HG03175 (cell line): ENCODE data around the gene STXBP4.
"Not testable (repeated sequence)": the region's sequence is repeated elsewhere in the genome, so short reads cannot be mapped to it uniquely, and the experiment has no call there.

ENCODE experiments used
- ATAC-seq: cut with Tn5 transposase; IDR thresholded peaks from one replicate; pipeline ENCODE4 v1.9.1; 2021; ENCODE audit warnings: mild to moderate bottlenecking, moderate library complexity; ENCODE audit not compliant: unreplicated experiment

The STXBP4 gene

GRCh38 chr17:55038291-55038690 lies 69.7 kb downstream of the STXBP4 start:
- no peak for ATAC-seq

- ATAC-seq = no peak
These were observed 72.0 kb downstream of the STXBP4 start for GRCh38 chr17:55040611-55041010.

GRCh38 chr17:55053855-55054254 lies 85.3 kb downstream of the STXBP4 start:
- ATAC-seq = no peak

GRCh38 chr17:55054429-55054828 lies 85.9 kb downstream of the STXBP4 start:
- no peak for ATAC-seq

- ATAC-seq = no peak
These were observed 88.0 kb downstream of the STXBP4 start for GRCh38 chr17:55056526-55056925.

- ATAC-seq = no peak
These were observed 88.6 kb downstream of the STXBP4 start for GRCh38 chr17:55057184-55057583.

GRCh38 chr17:55059724-55060123 lies 91.2 kb downstream of the STXBP4 start:
- no peak for ATAC-seq

GRCh38 chr17:55062921-55063320 lies 94.4 kb downstream of the STXBP4 start:
- ATAC-seq = no peak

- ATAC-seq = no peak
These were observed 95.6 kb downstream of the STXBP4 start for GRCh38 chr17:55063885-55064874.

GRCh38 chr17:55067697-55068439 lies 99.3 kb downstream of the STXBP4 start:
- no peak for ATAC-seq

- no peak for ATAC-seq
These were observed 100.6 kb downstream of the STXBP4 start for GRCh38 chr17:55068862-55069811.

GRCh38 chr17:55069983-55070529 lies 101.5 kb downstream of the STXBP4 start:
- no peak for ATAC-seq

- ATAC-seq = no peak
These were observed 104.3 kb downstream of the STXBP4 start for GRCh38 chr17:55072898-55073297.

GRCh38 chr17:55073467-55073866 lies 104.9 kb downstream of the STXBP4 start:
- not testable (repeated sequence) for ATAC-seq

GRCh38 chr17:55081559-55081958 lies 113.0 kb downstream of the STXBP4 start:
- ATAC-seq = no peak

- no peak for ATAC-seq
These were observed 118.1 kb downstream of the STXBP4 start for GRCh38 chr17:55086635-55087058.

GRCh38 chr17:55089256-55089655 lies 120.7 kb downstream of the STXBP4 start:
- no peak for ATAC-seq

GRCh38 chr17:55090079-55090492 lies 121.5 kb downstream of the STXBP4 start:
- peak; percentile 94 for ATAC-seq

- ATAC-seq = no peak
These were observed 124.8 kb downstream of the STXBP4 start for GRCh38 chr17:55093353-55093752.

GRCh38 chr17:55098765-55099164 lies 130.2 kb downstream of the STXBP4 start:
- ATAC-seq = no peak
